HepG2 (cell line): Measurements from ENCODE around the gene AGPAT2. TPM values are rescaled to one million over a fixed set of nuclear protein-coding genes. Genes with fewer than 3 reads are reported as not detected.

Source experiments
- ARNT ChIP-seq: fragments of 450-650 bp; IDR thresholded peaks from 2 replicates; pipeline ENCODE4 v1.6.1; 2017
- CAMTA2 ChIP-seq: sonication (generic); formaldehyde crosslinking; IDR thresholded peaks from 2 replicates; pipeline ENCODE4 v1.4.0; 2020; ENCODE audit warnings: mild to moderate bottlenecking, missing genetic modification reagents, borderline replicate concordance
- CREB1 ChIP-seq, 2 experiments: fragments of 450-650 bp in 1 of 2; IDR thresholded peaks; 2 replicates each; pipeline ENCODE4 v1.6.1; 2016 to 2017; ENCODE audit warnings: control low read depth in 1 of 2, mild to moderate bottlenecking in 1 of 2, missing compliant biosample characterization in 1 of 2, missing genetic modification characterization in 1 of 2
- CTCF ChIP-seq: sonication (generic); formaldehyde crosslinking; IDR thresholded peaks from 2 replicates; pipeline ENCODE4 v1.5.0; 2020; ENCODE audit warnings: mild to moderate bottlenecking, missing genetic modification reagents, moderate library complexity
- DR1 ChIP-seq: sonication (generic); formaldehyde crosslinking; IDR thresholded peaks from 2 replicates; pipeline ENCODE4 v1.8.0; 2021; ENCODE audit warnings: mild to moderate bottlenecking, missing genetic modification reagents, inconsistent platforms
- GTF2F1 ChIP-seq: fragments of 150-350 bp; IDR thresholded peaks from 2 replicates; pipeline ENCODE4 v1.6.1; 2014; ENCODE audit warnings: low read length
- HMGXB4 ChIP-seq, 2 experiments: sonication (generic) in 1 of 2; formaldehyde crosslinking in 1 of 2; IDR thresholded peaks; 2 replicates each; pipeline versions ENCODE4 v1.4.0 to v1.6.1; 2018 to 2020; ENCODE audit warnings: missing genetic modification reagents in 2 of 2, borderline replicate concordance in 1 of 2, low read depth in 1 of 2, mild to moderate bottlenecking in 1 of 2, missing biosample characterization in 1 of 2
- KLF12 ChIP-seq: sonication (generic); formaldehyde crosslinking; IDR thresholded peaks from 2 replicates; pipeline ENCODE4 v1.4.0; 2020; ENCODE audit warnings: missing genetic modification reagents, borderline replicate concordance
- LCORL ChIP-seq, 2 experiments: fragments of 450-650 bp in 1 of 2; sonication (generic) in 1 of 2; formaldehyde crosslinking in 1 of 2; IDR thresholded peaks; 2 replicates each; pipeline versions ENCODE4 v1.5.0 to v1.6.1; 2017 to 2020; ENCODE audit warnings: antibody characterized with exemption in 1 of 2, missing genetic modification reagents in 1 of 2
- MIXL1 ChIP-seq: IDR thresholded peaks from 2 replicates; pipeline ENCODE4 v1.6.1; 2016
- MYNN ChIP-seq: sonication (generic); formaldehyde crosslinking; IDR thresholded peaks from 2 replicates; pipeline ENCODE4 v1.4.0; 2020; ENCODE audit warnings: mild to moderate bottlenecking, low read depth, missing genetic modification reagents
- PHF20 ChIP-seq: sonication (generic); formaldehyde crosslinking; IDR thresholded peaks from 2 replicates; pipeline ENCODE4 v1.5.0; 2020; ENCODE audit warnings: mild to moderate bottlenecking, missing genetic modification reagents
- SRF ChIP-seq: IDR thresholded peaks from 2 replicates; pipeline ENCODE4 v1.6.1; 2011; ENCODE audit warnings: mild to moderate bottlenecking, low read depth, low read length, moderate library complexity
- SRSF4 ChIP-seq: fragments of 200-400 bp; formaldehyde crosslinking; IDR thresholded peaks from one replicate; pipeline ENCODE4 v1.6.1; 2018; ENCODE audit warnings: mild to moderate bottlenecking, low read depth, low read length, moderate library complexity; ENCODE audit not compliant: poor library complexity, severe bottlenecking
- SRY ChIP-seq: sonication (generic); formaldehyde crosslinking; IDR thresholded peaks from 2 replicates; pipeline ENCODE4 v1.8.0; 2022; ENCODE audit warnings: mild to moderate bottlenecking, missing genetic modification reagents
- TEAD3 ChIP-seq: optimal IDR thresholded peaks from 2 replicates; pipeline ENCODE3; 2016; ENCODE audit warnings: borderline replicate concordance
- XBP1 ChIP-seq: sonication (generic); formaldehyde crosslinking; IDR thresholded peaks from 2 replicates; pipeline ENCODE4 v1.5.0; 2020; ENCODE audit warnings: missing genetic modification reagents
- ZFP82 ChIP-seq: sonication (generic); formaldehyde crosslinking; IDR thresholded peaks from 2 replicates; pipeline ENCODE4 v1.5.1; 2020; ENCODE audit warnings: mild to moderate bottlenecking, missing genetic modification reagents, borderline replicate concordance
- ZNF256 ChIP-seq: sonication (generic); formaldehyde crosslinking; conservative IDR thresholded peaks from 2 replicates; pipeline ENCODE4 v1.4.0; 2020; ENCODE audit warnings: missing genetic modification reagents
- ZNF503 ChIP-seq: sonication (generic); formaldehyde crosslinking; IDR thresholded peaks from 2 replicates; pipeline ENCODE4 v1.4.0; 2020; ENCODE audit warnings: missing genetic modification reagents
- ZNF7 ChIP-seq: IDR thresholded peaks from 2 replicates; pipeline ENCODE4 v1.6.1; 2016; ENCODE audit warnings: missing biosample characterization, missing genetic modification reagents
- polyA plus RNA-seq, 8 experiments: library from polyadenylated mRNA; depleted of rRNA in 3 of 8; stranded (reverse) in 7 of 8; unstranded in 1 of 8; fragments of >200 nt; fragmentation: Illumina TruSeq in 4 of 8; extraction: Trizol in 4 of 8; gene quantifications; 2 replicates each; pipeline versions ENCODE4 v1.2.1 to v1.2.3, GENCODE V29; 2011 to 2016; ENCODE audit warnings: low read depth in 4 of 8, missing spikeins in 1 of 8, mixed read lengths in 1 of 8; ENCODE audit not compliant: insufficient read depth in 1 of 8
- total RNA-seq, 5 experiments: library from RNA; depleted of rRNA; stranded (reverse); fragments of >200 nt; fragmentation: Illumina TruSeq; extraction: Trizol; gene quantifications; 2 replicates each; pipeline ENCODE4 v1.2.3, GENCODE V29; 2016; ENCODE audit warnings: low read depth in 1 of 5
- TF ChIP-seq, protein P1 (sequence below): sonication (generic); formaldehyde crosslinking; IDR thresholded peaks from 2 replicates; pipeline ENCODE4 v1.4.0; 2020; ENCODE audit warnings: low read depth, mild to moderate bottlenecking, missing genetic modification reagents
- TF ChIP-seq, protein P2 (sequence below): sonication (generic); formaldehyde crosslinking; IDR thresholded peaks from 2 replicates; pipeline ENCODE4 v1.8.1; 2022; ENCODE audit warnings: mild to moderate bottlenecking, missing genetic modification reagents

The AGPAT2 gene
- total and polyA plus RNA-seq, 2 of the 13 experiments (the other 11 are each of a cell fraction or from before 2014, with no cell fraction given) = 3.9 to 25.8 TPM

DNA sequence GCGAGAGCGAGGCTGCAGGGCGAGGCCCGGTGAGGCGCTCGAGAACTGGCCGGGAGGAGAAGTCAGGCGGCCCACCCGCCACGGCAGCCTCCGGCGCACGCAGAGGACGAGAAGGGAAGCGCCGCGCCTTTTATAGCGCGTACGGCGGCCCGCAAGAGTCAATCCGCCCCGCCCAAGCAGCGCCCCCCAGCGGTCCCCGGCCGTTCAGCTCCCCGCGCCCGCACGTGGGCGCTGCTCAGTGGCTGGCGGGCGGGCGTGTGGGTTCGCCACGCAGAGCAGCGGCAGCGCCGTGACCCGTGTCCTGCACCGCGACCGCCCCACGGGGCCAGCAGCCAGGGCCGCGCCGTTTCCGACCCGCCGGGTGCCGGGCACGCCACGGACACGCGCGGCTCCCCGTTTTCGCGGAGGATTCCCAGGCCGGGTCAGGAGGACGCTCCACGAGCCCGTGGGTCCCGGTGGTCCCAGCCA, 40.9 kb upstream of the AGPAT2 start (continued):
- TF ChIP-seq, protein P1, sequence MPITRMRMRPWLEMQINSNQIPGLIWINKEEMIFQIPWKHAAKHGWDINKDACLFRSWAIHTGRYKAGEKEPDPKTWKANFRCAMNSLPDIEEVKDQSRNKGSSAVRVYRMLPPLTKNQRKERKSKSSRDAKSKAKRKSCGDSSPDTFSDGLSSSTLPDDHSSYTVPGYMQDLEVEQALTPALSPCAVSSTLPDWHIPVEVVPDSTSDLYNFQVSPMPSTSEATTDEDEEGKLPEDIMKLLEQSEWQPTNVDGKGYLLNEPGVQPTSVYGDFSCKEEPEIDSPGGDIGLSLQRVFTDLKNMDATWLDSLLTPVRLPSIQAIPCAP (CRISPR knock-in tag) = no peak
- TF ChIP-seq MYNN (peak; percentile 49; the same call in 1 of the 2 replicates), CAMTA2 (CRISPR knock-in tag) (peak; percentile 87; the same call in 1 of the 2 replicates), PHF20 (peak; percentile 78), SRF (0 out of 2 replicates have a peak, but pooled peaks have one; percentile 58), TEAD3 (CRISPR knock-in tag) (peak; percentile 66), SRY (CRISPR knock-in tag) (peak; percentile 90; the same call in 1 of the 2 replicates), KLF12 (peak; percentile 100), HMGXB4 (CRISPR knock-in tag; IDR thresholded peaks at IDR 0.05; ENCODE audit: borderline replicate concordance in 1 of 2, low read depth in 1 of 2) (peak; percentile 90 to 93), DR1 (CRISPR knock-in tag) (peak; percentile 93), ZNF7 (CRISPR knock-in tag) (no peak), ARNT (no peak), MIXL1 (CRISPR knock-in tag) (peak; percentile 48; the same call in 1 of the 2 replicates), ZNF256 (CRISPR knock-in tag) (0 out of 2 replicates have a peak, but pooled peaks have one; percentile 73), ZFP82 (CRISPR knock-in tag) (peak; percentile 58; the same call in 1 of the 2 replicates), GTF2F1 (peak; percentile 80; the same call in 1 of the 2 replicates), CREB1 (IDR thresholded peaks at IDR 0.05) (peak; percentile 36; the same call in 1 of the 2 replicates), CREB1 (CRISPR knock-in tag; IDR thresholded peaks at IDR 0.05) (no peak), SRSF4 (no peak), LCORL (IDR thresholded peaks at IDR 0.05) (no peak), LCORL (CRISPR knock-in tag; IDR thresholded peaks at IDR 0.05) (peak; percentile 16), CTCF (CRISPR knock-in tag) (peak; percentile 90), ZNF503 (peak; percentile 82), XBP1 (CRISPR knock-in tag) (peak; percentile 31; the same call in 1 of the 2 replicates)
- TF ChIP-seq, protein P2, sequence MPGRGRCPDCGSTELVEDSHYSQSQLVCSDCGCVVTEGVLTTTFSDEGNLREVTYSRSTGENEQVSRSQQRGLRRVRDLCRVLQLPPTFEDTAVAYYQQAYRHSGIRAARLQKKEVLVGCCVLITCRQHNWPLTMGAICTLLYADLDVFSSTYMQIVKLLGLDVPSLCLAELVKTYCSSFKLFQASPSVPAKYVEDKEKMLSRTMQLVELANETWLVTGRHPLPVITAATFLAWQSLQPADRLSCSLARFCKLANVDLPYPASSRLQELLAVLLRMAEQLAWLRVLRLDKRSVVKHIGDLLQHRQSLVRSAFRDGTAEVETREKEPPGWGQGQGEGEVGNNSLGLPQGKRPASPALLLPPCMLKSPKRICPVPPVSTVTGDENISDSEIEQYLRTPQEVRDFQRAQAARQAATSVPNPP (CRISPR knock-in tag) = peak; percentile 88
